Mucosa of gallbladder (tissue), 1 donor: ENCODE data around the gene KMT2B. TPM values are rescaled to one million over a fixed set of nuclear protein-coding genes. Genes with fewer than 3 reads are reported as not detected.
A peak's percentile ranks its signal among the peaks of the same experiment; 100 is the strongest.
"Not testable (repeated sequence)": the region's sequence is repeated elsewhere in the genome, so short reads cannot be mapped to it uniquely, and the experiment has no call there.

ENCODE experiments used
- DNase-seq: peaks from one replicate; pipeline ENCODE4 v3.0.0-alpha.2; 2020; ENCODE audit warnings: low spot score
- total RNA-seq: library from RNA; stranded (reverse); gene quantifications from one replicate; pipeline ENCODE4 v1.2.1, GENCODE V29; 2021
- donor health status: DM: no; HTN: no; CAD: no.

KMT2B gene
- total RNA-seq, 1 donor from 2014 or later = 45.1 TPM

DNA sequence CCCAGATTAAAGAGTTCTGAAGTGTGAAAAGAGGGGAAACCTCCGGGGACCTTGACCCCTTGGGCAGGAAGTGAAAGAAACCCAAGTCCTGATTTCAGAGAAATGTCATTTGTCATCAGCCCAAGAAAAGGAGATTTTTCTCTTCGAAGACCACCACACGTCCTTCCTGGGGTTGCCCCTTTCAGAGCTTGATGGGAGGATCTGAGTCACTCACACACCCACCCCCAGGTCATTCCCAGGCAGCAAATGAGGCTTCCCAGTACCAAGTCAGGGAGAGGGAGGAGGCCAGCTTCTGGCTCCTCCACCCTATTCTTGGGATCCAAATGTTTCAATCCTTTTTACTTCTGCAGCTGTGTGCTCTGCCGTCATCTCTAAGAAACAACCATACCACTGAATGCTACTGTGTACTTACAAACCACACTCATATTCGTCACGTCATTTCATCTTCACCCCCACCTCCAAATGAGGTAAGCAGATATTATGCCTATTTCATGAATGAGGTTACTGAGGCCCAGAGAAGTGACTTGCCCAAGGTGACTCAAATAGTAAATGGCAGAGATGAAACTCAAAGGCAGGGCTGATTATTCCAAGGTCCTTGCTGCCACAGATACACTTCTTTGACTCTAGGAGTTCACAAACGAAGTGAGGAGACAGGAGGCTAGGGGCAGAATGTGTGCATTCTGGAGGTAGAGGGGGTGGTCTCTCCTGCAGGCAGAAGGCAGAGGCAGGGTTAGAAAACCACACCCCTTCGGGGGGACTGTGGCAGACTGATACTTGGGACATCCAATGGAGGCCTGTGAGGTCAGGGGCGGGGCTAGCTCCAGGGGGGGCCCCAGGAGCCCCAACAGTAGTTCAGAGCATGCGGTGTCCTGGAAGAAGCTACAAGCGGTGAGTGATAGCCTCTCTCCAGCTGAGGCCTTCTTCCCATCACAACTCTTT, 5.0 kb upstream of the KMT2B start:
- DNase-seq = no peak

GRCh38 chr19:35713506-35713850, 4.3 kb upstream of the KMT2B start:
- no peak for DNase-seq

DNA sequence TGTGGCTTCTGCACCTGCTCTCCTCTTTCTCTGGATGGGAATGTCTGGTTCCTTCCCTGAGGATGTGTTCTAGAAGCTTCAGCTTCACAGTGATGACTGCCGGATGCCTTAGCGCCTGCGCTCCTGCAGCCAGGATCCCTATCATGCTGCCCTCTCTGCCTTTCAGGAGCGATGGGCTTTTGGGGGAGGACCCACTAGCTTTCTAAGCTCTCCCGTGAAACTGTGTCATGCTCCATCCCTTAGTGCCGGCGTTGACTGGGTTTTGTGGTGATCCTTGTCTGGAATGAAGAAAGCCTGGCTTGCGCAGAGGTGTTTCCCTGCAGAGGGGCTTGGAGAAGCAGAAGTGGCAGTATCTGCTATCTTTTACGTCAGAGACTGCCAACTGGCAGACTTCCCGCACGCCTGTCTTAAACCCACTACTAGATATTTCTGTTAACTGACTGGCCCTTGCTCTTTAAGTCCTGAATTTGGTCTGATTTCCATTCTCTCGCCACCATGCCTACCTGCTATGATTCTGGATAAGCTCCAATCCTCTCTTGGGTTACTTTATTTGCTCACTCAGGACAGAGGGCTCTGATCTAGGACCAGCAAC, 3.8 kb upstream of the KMT2B start:
- DNase-seq = no peak

DNA sequence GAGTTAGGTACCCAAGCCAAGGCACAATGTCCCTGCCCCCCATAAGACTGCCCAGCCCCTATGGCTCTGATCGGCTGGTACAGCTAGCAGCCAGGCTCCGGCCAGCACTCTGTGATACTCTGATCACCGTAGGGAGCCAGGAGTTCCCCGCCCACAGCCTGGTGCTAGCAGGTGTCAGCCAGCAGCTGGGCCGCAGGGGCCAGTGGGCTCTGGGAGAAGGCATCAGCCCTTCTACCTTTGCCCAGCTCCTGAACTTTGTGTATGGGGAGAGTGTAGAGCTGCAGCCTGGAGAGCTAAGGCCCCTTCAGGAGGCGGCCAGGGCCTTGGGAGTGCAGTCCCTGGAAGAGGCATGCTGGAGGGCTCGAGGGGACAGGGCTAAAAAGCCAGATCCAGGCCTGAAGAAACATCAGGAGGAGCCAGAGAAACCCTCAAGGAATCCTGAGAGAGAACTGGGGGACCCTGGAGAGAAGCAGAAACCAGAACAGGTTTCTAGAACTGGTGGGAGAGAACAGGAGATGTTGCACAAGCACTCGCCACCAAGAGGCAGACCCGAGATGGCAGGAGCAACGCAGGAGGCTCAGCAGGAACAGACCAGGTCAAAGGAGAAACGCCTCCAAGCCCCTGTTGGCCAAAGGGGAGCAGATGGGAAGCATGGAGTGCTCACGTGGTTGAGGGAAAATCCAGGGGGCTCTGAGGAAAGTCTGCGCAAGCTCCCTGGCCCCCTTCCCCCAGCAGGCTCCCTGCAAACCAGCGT, 3.0 kb upstream of the KMT2B start:
- no peak for DNase-seq

- DNase-seq = no peak
Observed at GRCh38 chr19:35715355-35715809, 2.4 kb upstream of the KMT2B start.

DNA sequence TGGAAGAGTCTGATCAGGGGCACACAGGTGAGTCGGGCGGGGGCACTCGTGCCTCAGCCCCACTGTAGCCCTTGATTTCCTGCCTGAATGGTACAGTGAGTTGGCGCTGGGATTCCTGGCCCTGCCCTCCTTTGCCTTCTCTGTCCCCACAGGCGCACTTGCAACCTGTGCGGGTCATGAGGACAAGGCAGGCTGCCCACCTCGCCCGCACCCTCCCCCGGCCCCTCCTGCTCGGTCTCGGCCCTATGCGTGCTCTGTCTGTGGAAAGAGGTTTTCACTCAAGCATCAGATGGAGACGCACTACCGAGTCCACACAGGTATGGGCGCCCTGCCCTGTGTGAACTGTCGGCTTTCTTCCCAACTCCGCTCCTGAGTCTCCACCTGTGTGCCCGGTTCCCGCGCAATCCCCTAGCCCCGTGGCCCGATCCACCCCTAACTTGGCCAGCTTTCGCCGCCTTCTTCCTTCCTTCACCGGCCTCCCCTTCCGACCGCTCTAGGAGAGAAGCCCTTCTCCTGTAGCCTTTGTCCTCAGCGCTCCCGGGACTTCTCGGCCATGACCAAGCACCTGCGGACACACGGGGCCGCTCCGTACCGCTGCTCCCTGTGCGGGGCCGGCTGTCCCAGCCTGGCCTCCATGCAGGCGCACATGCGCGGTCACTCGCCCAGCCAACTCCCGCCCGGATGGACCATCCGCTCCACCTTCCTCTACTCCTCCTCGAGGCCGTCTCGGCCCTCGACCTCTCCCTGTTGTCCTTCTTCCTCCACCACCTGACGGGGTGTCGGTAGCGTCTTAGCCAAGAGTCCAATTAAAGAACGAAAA, 1.6 kb upstream of the KMT2B start:
- DNase-seq = peak; percentile 39

- peak; percentile 95 for DNase-seq
Observed at GRCh38 chr19:35716801-35717664, 770 bp upstream of the KMT2B start.

- DNase-seq = no peak
Observed at GRCh38 chr19:35718345-35719041, 690 bp downstream of the KMT2B start.

- no peak for DNase-seq
Observed at GRCh38 chr19:35719402-35720162, 1.8 kb downstream of the KMT2B start.

DNA sequence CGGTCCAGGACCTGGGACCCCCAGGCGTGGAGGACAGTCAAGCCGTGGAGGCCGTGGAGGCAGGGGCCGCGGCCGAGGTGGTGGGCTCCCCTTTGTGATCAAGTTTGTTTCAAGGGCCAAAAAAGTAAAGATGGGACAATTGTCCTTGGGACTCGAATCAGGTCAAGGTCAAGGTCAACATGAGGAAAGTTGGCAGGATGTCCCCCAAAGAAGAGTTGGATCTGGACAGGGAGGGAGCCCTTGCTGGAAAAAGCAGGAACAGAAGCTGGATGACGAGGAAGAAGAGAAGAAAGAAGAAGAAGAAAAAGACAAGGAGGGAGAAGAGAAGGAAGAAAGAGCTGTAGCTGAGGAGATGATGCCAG, 2.3 kb downstream of the KMT2B start:
- no peak for DNase-seq

GRCh38 chr19:35720648-35721047, 2.8 kb downstream of the KMT2B start:
- DNase-seq = no peak

DNA sequence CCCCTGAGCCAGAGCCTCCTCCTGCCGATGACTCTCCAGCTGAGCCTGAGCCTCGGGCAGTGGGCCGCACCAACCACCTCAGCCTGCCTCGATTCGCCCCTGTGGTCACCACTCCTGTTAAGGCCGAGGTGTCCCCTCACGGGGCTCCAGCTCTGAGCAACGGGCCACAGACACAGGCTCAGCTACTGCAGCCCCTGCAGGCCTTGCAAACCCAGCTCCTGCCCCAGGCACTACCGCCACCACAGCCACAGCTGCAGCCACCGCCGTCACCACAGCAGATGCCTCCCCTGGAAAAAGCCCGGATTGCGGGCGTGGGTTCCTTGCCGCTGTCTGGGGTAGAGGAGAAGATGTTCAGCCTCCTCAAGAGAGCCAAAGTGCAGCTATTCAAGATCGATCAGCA, 3.6 kb downstream of the KMT2B start:
- no peak for DNase-seq

- no peak for DNase-seq
Observed at GRCh38 chr19:35722461-35722860, 4.7 kb downstream of the KMT2B start.

DNA sequence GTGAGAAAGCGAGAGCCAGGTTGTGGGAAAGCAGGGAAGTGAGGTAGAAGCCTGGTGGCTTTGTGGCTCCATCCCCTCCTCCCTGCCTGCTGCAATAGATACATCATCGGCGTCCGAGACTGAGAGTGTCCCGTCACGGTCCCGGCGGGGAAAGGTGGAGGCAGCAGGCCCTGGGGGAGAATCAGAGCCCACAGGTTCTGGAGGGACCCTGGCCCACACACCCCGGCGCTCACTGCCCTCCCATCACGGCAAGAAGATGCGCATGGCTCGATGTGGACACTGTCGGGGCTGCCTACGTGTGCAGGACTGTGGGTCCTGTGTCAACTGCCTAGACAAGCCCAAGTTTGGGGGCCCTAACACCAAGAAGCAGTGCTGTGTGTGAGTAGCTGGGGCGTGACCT, 5.1 kb downstream of the KMT2B start:
- DNase-seq = no peak

GRCh38 chr19:35723671-35724070, 5.9 kb downstream of the KMT2B start:
- DNase-seq = no peak

- DNase-seq = not testable (repeated sequence)
Observed at GRCh38 chr19:35724132-35724531, 6.3 kb downstream of the KMT2B start.

GRCh38 chr19:35724560-35724959, 6.8 kb downstream of the KMT2B start:
- DNase-seq = no peak

GRCh38 chr19:35725216-35725861, 7.5 kb downstream of the KMT2B start:
- no peak for DNase-seq
